ENCODE data around the gene CFAP73.

Gene CFAP73

GRCh38 chr12:113142173-113142885, 7.2 kb upstream of the CFAP73 start:
- DNase-seq (ENCODE audit: low spot score) = no peak

GRCh38 chr12:113142886-113143332, 6.6 kb upstream of the CFAP73 start:
- DNase-seq (ENCODE audit: low spot score) = no peak

DNA sequence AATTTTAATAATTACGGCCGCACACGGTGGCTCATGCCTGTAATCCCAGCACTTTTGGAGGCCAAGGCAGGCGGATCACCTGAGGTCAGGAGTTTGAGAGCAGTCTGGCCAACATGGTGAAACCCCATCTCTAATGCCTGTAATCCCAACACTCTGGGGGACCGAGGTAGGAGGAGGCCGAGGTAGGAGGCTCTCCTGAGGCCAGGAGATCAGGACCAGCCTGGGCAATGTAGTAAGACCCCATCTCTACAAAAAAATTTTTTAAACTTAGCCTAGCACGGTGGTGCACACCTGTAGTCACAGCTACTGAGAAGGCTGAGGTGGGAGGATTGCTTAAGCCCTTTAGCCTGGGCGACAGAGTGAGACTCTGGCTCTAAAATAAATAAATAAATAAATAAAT, 5.6 kb upstream of the CFAP73 start:
- no peak for DNase-seq (ENCODE audit: low spot score)

DNA sequence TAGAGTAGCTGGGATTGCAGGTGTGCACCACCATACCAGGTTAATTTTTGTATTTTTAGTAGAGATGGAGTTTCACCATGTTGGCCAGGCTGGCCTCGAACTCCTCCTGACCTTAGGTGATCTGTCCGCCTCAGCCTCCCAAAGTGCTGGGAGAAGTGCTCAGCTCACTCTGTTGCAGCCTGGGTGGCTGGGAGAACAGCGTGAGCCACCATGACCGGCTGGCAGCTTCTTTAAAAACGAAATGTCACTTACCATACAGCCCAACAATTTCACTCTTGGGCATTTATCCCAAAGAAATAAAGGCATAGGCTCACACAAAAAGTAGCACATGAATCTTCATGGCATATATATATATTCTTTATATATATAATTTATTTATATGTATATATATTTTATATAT, 4.7 kb upstream of the CFAP73 start:
- no peak for DNase-seq (ENCODE audit: low spot score)

DNA sequence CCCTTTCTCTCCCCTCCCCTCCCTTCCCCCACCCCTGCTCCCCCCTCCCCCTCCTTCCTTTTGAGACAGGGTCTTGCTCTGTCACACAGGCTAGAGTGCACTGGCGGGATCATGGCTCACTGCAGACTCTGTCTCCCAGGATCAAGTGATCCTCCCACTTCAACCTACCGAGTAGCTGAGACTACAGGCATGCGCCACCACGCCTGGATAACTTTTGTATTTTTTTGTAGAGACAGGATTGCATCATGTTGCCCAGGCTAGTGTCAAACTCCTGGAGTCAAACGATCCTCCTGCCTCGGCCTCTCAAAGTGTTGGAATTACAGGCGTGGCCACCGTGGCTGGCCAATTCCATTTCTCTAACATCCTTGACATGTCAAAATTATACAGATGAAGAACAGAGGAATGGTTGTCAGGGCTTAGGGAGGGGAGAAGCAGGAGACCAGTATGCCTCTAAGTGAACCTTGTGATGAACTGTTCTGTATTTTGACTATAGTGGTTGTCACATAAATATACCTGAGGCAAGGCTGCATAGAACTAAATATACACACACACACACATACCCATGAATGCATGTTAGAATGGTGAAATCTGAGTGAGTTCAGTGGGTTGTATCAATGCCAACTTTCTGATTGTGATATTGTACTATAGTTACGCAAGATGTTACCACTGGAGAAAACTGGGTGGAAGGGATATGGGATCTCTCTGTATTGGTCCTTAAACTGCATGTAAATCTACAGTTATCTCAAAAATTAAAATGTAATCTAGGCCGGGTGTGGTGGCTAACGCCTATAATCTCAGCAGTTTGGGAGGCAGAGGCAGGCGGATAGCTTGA, 3.6 kb upstream of the CFAP73 start:
- no peak for DNase-seq (ENCODE audit: low spot score)

- no peak for DNase-seq (ENCODE audit: low spot score)
These were observed 2.5 kb upstream of the CFAP73 start for GRCh38 chr12:113146999-113147398.

- no peak for DNase-seq (ENCODE audit: low spot score)
These were observed 2.1 kb downstream of the CFAP73 start for GRCh38 chr12:113151655-113152054.

DNA sequence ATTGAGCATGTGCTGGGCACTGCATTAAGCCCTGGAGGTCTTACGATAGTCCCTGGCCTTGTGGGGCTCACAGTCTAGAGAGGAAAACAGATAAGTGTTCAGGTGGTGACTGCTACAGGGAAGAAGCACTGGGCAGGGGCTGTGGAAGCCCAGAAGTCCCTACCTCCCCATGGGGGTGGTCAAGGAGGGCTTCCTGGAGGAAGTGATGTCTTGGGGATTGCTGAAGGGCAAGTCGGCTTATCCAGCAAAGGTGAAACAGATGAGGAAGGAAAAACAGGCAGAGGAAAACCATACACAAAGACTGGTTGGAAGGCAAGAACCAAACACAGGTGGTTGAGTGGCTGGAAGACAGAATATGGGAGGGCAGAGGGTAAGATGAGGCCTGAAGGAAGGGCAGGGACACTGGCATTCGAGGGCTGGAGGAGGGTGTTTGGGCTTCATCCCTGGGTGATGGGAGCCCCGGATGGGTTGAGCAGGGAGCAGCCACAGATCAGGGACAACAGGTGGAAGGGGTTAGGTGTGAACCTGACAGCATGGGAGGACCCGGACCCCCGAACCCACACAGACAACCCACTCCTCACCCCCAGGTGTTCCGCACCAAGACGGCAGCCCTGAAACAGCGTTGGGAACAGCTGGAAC, 2.8 kb downstream of the CFAP73 start:
- no peak for DNase-seq (ENCODE audit: low spot score)

DNA sequence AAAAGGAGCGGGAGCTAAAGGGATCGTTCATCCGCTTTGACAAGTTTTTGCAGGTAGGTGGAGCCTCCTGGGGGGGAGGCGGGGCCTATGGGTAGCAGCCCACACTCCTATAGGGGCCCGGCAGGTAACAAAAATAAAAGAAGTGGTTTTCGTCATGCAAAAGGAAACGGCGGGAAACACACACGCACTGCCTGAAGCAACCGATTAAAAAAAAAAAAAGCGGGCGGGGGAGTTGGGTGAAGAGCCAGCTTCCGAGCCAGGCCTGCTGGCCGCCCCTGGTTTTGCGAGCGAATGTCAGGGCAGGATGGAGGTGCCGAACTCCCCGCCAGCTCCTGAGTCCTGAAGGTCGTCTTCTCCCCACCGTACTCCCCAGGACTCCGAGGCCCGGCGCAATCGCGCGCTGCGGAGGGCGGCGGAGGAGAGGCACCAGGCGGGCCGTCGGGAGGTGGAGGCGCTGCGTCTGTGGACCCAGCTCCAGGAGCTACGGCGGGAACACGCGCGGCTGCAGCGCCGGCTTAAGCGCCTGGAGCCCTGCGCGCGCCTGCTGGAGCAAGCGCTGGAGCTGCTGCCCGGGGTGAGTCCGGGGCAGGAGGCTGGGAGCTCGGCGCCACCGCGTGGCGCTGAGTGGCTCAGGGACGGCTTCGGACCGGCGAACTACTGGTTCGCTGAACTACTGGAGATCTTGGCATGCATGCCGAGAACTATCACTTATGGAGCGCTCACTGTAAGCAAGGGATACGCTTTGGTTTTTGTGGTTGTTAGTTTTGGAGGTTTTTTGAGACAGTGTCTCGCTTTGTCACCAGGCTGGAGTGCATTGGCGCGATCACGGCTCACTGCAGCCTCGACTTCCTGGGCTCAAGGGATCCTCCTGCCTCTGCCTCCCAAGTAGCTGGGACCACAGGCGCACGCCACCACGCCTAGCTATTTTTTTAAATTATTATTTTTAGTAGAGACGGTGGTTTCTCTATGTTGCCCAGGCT, 3.6 kb downstream of the CFAP73 start:
- peak; percentile 78 for DNase-seq (ENCODE audit: low spot score)

GRCh38 chr12:113154351-113154973, 4.9 kb downstream of the CFAP73 start:
- no peak for DNase-seq (ENCODE audit: low spot score)

GRCh38 chr12:113155060-113155459, 5.5 kb downstream of the CFAP73 start:
- no peak for DNase-seq (ENCODE audit: low spot score)

DNA sequence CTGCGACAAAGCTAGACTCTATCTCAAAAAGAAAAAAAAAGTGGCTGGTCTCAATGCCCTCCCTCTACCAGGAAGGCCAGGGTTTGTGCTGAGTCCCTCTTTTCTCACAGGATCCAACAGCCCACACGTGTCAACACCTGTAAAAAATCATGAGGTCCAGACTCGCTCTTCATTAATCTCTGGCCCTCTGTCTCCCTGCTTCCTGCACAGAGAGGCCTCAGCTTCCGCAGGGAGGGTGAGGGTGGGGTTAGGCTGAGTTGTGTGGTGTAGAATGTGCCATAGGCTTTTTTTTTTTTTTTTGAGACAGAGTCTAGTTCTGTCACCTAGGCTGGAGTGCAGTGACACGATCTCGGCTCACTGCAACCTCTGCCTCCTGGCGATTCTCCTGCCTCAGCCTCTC, 6.1 kb downstream of the CFAP73 start:
- no peak for DNase-seq (ENCODE audit: low spot score)

- DNase-seq (ENCODE audit: low spot score) = no peak
These were observed 7.8 kb downstream of the CFAP73 start for GRCh38 chr12:113157218-113157859.

GRCh38 chr12:113158439-113159203, 9.1 kb downstream of the CFAP73 start:
- no peak for DNase-seq (ENCODE audit: low spot score)

DNA sequence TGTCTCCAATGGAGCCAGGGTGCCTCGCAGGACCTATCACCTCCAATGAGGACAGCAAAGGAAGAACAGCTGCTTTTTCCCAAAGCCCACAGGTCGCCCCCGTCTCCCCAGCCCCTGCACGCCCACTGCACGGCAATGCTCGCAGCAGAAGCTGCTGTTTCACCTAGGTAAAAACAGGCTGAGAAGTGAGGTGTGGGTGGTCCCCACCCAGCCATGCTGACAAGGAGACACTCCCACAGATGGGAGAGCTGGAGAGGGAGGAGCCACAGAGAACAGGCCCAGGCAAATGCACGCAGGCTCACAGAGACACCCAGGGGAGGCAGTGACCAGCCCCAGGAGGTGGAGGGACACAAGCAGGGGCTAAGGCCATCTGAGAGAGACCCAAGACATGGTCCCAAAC, 10.4 kb downstream of the CFAP73 start:
- DNase-seq (ENCODE audit: low spot score) = no peak

DNA sequence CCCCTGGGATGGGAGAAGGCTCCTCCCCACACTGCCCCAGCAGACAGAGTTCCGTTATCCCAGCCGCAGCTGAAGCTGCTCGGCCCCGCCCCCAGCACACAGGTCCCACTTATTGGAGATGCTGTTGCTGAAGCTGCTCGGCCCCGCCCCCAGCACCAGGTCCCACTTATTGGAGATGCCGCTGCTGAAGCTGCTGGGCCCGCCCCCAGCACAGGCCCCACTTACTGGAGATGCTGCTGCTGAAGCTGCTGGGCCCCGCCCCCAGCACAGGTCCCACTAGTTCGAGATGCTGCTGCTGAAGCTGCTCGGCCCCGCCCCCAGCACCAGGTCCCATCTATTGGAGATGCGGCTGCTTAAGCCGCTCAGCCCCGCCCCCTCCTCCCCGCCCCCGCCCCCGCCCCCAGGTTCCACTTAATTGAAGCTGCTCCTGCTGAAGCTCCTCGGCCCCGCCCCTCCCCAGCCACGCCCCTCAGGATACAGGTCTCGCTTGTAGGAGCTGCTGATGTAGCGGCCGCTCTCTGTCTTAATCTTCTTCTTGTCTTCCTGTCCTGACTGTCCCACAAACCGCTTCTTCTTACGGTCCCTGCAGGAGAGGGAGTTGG, 12.0 kb downstream of the CFAP73 start:
- DNase-seq (ENCODE audit: low spot score) = no peak

- no peak for DNase-seq (ENCODE audit: low spot score)
These were observed 12.8 kb downstream of the CFAP73 start for GRCh38 chr12:113162102-113163029.

DNA sequence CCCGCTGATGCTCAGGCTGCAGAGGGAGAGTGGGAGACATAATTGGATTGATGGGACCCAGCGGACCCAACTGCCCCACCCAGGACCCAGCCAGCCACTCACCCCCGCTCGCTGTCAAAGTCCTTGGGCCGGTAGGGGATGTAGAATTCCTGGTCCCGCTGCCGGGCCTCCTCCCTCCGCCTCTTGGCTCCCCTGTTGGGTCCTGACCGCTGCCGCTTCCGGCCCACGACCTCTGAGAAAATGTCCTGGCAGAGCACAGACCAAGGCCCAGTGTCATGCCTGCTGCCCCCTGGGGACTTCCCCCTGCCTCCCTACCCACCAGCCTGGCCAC, 13.5 kb downstream of the CFAP73 start:
- no peak for DNase-seq (ENCODE audit: low spot score)

DNA sequence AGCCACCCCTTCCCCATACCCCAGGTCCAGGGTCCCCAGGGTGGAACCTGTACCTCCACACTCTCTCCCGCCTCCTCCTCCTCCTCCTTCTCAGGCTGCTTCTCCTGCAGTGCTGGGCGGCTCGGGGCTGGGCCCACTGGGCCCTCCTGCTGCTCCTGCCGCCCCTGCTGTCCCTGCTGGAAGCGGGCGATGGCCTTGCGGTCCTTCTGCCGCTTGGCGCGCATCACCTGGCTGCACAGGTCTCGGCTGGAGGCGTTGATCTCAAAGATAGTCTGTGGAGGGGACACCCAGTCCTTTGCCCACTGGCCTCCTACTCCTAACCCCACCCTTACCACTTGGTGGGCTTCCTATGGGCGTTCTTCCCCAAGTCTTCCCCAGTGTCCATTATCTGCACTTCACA, 14.5 kb downstream of the CFAP73 start:
- no peak for DNase-seq (ENCODE audit: low spot score)
